GM21515 (cell line): ENCODE data around the gene NRP2.

Experiments
- ATAC-seq: cut with Tn5 transposase; IDR thresholded peaks from one replicate; pipeline ENCODE4 v1.9.1; 2021; ENCODE audit not compliant: unreplicated experiment

NRP2 gene

DNA sequence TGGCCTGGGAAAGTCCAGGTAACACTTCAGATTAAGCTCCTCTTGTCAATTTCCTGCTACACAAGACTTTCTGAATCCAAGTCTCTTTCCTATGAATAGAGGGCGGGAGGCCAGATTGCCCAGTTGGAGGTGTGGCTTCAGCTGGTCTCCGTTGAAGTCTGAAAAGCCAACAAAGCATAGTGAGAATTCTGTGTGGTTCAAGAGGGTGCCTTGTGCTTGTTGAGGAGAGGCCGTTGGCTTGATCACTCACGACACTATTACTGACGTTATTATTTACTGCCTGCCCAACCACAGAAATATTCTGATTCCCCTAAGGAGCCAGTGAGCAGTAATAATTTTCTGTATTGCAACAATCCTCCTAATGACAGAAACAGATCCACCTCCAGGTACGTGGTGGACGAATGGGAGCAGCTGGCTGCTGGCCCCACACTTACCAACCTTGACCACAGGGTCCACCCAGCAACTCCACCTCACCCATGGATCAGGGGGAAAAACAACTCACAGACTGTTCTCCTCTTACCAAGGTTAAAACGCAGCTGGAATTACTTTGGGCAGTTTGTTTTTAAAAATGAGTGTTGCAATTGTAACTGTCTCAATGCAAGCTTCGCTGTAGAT is 21.9 kb downstream of the NRP2 start:
- no peak for ATAC-seq

DNA sequence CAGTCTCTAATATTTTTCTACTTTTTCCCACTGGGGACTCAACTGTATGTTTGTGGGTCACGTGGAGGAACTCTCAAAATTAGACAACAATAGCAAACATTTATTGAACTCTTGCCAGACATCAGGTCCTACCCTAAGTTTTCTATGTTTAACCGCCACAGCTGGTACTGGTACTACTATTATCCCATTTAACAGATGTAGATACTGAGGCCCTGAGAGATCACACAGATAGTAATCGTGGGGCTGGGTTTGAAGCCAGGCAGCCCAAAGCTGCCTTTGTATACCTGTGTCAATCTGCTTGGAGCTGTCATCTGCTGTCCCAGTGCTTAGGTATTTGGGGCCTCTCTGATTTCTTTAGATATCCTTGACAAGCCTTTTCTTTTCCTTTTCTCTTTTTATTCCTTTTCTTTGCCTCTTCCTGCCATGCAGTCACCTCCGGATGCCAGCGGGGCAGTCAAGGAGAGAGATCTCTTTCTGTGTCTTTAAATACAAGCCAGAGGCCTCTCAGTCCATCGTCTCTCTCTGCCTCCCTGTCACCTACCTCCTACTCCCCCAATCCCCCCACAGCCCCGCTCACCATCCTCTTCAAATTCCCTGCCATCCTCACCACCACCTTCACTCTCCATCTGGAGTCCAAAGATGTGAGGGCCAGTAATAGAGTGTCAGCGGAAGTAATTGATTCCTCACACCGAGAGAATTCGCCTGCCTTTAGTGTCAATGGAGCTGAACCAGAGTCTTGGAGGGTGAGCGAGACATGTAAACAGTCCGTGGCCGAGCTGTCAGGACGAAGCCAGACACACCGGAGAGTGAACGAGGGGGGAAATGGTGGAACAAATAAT is 23.4 kb downstream of the NRP2 start:
- ATAC-seq: no peak

DNA sequence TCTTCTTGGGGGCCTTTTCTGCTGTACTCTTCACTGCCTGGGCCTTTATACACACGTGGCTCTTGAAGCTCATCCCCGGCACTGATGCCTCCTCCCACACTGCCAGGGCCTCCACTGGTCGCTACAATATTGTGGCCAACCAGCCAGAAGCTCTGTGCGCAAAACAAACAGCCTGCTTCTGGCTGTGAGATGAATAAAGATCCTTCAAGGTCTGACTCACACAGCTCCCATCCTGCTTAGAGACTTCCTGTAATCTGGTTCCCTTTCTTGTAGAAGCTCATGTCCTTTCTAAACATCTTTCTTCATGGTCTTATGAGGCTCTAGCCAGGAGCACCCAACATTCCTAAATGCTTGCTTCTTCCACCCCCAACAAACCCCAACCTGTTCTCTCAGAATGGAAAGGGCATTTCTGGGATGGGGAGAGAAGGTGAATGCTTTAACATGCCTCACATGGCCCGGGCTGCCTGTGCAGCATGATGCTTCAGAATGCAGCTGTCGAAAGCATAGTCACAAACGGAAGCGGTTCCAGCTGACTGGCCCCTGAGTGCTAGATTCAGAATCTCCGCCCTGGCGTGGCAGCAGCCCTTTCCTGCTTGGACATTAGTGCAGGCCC is 24.6 kb downstream of the NRP2 start:
- peak; percentile 97 for ATAC-seq

DNA sequence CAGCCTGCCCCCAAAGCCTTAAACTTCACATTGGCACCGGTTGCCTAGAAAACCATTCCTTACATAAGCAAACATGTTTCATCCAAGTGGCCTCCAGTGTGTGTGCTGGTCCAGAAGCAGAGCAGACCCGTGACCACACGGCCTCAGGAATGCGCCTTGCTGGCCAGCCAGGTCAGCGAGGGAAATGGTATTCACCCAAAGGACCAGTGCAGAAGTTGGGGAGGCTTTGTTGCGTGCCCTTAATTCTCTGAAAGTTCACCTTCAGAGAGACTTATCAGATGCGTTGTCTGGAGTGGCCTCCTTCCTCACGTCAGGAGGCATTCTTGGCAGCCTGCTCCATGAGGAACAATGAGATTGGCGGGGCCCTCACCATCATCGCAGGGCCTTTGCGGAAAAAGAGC is 25.9 kb downstream of the NRP2 start:
- no peak for ATAC-seq

DNA sequence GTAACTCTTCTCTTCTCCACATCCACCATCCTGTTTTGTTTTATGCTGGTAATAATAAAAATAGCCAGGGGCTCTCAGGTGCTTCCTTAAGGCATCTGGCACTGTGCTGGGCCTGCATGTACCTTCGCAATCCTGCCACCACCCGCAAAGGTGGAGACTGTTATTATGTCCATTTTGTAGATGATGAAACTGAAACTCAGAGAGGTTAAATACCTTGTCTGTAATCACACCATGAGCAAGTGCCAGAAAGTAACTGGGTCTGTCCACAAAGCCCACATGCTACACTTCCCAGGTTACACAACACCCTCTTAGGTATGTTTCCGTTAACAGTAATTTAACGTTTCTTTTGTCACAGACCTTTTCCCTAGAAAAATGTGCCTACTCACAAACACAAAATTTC is 27.0 kb downstream of the NRP2 start:
- no peak for ATAC-seq

DNA sequence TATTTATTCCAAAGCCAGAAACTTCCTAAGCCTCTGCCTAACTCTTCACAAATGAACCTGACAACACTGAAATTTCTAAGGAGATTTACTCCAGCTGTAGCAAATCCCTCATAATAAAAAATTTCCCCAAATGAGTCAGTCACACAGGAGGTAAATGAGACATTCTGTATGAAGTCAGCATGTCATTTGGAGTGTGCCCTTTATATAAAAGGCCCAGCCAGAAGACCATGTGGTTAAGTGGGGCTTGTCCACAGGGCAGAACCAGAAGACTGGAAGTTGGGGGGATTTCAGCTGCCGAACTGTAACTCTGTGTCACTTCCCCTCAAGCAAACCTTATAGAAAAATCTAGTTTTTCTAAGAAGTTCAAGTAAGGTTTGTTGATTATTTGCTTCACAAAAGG is 30.2 kb downstream of the NRP2 start:
- no peak for ATAC-seq

DNA sequence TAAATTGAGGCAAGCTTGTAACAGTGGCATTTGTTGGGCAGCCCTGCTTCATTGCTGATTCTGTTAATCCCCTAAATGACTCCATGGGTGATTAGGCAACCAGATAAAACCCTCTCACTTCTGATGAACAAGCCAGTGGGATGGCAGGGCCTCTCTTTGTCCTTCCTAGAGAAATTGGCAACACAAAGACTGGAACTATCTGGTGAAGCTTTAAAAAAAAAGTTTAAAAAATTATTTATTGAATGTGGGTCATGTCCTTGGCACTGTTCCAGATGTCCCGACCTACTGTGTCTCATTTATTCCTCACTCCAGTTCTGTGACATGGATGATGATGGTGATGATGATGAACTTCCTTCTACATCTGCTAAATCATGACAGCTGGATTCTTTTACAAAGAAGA is 30.8 kb downstream of the NRP2 start:
- ATAC-seq: no peak

DNA sequence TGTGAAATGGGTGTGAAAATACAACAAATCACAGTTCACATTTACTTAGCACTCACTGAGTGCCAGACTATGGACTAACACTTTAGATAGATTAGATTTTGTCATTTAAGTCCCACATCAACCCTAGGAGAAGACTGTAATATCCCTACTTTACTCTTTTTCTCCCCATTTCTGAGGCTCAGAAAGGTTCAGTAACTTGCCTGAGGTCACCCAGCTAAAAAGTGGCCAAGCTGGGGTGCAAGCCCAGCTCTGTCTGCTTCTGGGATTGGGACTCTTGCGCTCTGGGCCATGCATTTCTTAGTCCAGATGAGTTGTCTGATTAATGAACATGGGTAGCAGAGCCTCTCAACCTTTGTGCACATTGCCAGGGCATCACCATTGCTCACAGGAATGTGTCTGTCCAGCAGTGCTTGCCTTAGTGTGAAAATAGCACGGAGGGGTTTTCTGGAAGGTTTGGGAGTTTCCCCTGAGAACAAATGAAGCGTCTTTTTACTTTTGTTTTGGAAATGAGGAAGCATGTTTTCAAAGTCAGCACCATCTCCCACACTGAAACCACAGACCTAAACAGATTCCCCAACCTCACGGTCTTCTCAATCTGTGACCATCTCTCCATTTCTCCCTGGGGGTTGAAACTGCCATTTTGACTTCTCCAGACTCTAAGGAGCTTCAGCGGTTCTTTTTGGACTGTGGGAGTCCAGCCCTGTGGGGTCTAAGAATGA is 31.9 kb downstream of the NRP2 start:
- peak; percentile 72 for ATAC-seq

DNA sequence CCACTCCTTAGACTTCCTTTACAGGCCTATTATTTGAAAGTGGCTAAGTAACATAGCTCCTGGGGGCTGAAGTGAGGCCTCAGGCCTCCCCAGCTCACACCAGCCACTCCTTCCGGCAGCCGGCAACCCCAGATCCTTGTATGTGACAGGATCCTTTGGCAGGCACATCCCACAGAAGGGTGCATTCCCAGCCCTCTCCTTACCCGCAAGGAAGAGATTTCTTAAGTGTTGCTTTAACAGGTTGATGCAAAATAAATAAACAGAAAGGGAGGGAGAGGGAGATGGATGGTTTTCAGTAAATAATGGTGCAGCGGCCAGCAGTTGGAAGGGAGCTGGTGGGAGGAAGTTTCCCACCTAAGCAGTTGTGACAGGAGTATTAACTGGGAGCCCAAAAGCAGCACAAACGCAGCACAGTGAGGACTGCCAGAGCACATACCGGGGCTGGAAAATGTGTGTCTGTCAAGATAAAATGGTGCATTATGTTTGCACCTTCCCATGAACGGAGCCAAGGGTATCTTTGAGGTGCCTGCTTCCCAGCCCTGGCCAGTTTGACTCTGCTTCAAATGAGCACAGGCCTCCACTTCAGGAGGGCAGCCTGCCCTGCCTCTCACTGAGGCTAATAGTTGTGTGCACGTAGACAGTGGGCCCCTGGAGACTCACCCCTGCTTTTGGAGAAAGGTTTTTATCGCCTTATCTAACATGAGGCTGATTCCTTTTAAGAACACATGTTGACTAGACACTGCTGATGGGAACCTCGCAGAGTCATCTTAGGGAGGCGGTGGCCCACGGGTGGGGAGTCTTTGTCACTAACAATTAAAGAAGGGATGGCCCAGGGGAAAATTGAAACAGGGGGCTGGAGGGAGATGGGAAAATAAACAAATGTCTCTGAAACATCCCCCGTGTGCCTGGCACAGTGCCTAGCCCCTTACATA is 32.8 kb downstream of the NRP2 start:
- no peak for ATAC-seq

DNA sequence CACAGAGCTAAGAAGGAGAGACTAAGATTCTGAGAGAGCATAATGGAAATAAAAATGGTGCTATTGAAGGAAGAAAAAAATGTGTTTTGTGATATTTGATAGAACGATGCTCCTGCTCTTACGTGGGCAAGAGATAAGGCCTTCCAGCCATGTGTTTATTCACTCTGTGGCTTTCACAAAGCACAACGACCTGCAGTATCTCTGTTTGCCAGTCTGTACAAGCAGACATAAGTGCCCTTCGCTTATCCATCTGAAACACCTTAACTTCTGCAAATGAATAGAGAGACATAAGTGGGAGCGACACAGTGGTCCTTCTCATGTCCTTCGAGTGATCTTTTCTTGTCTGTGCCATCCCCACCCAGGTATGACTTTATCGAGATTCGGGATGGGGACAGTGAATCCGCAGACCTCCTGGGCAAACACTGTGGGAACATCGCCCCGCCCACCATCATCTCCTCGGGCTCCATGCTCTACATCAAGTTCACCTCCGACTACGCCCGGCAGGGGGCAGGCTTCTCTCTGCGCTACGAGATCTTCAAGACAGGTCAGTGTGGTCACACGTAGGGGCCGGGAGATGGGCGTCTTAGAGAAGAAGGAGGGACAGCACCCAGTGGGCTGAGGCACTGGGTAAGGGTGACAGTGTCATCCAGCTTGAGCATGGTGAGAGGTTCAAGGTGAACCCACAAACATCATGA is 33.7 kb downstream of the NRP2 start:
- ATAC-seq: no peak

DNA sequence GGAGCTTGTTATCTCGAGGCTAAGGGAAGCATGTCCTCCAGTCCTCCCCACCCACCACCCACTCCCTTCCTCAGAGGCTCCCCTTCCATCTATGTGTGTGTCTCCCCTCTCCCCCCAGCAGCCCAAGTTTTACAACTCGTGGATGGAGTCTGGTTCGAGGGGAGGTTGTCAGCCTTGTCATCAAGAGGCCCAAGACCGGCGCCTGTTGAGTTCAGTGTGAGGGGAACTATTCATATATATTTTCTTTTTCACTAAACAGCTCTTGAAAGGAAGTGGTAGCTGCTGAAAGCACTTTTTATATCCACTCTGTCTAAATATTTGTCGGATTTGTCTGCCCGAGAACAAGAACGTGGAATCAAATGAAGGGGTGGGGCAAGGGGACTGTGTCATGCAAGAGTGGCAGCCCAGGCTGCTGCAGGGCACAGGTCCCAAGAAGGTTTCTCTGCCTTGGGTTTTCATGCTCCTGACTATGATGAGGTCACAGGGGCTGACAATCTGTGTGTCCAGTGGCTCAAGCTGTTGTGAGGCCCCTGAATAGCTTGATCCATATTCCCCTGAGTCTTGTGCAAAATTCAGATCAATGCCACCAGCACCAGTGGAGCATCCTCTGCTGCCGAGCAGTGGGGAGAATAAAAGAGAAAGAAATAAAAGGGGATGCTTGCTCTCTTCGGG is 35.0 kb downstream of the NRP2 start:
- no peak for ATAC-seq

DNA sequence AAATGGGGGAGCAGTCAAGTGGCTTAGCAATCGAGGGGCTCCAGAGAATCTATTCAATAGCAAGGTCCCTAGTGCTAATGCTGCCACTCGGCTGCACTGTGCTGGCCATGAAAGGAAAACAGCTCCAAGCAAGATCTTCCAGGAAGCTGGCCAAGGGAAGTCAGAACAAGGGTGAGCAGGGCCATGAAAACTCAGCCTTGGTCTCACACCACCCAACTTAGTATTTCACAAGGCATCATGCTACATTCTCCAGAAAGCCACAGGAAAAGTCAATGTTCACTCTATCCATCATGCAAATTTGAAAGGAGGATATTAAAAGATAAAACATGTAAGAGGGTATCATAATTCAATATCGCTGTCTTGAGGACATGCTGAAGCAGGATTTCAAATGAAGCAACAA is 35.7 kb downstream of the NRP2 start:
- ATAC-seq: no peak

DNA sequence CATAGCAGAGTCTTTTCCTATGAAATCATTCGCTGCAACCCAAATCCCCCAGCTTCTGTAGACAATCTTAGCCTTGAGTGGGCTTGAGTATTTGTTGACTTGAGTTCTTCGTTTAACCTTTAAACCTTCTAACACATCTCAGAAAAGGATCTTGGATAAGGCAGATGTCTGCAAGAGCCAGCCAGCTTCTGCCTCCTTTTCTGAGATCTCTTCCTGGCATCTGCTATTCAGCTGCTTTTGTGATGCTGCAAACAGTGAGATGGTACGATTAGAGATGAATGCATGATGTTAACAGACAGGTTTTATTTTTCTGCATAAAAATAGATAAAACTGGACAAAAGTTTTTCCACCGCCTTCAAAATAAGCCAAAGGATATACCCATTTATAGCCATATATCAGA is 37.5 kb downstream of the NRP2 start:
- ATAC-seq: no peak

DNA sequence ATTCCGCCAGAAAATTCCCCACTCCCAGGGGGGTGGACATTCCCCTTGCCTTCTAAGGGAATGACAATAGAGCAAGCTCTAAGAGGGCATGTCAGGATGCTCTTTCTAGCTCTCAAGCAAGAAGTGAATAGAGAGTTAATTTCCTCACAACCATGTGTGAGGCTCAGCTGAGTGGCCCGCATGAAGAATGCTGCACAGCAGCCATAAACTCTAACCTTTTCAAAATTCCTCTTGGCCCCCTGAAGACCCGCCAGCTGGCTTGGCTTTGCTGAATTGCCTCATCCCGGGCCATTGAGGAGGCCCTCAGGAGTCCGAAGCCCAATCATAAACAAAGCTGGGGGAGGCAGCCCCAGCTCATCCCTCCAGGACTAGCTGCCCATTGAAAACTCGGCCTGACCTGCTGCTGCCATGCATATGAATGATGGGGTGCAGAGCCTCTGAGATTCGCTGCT is 38.2 kb downstream of the NRP2 start:
- ATAC-seq: no peak

DNA sequence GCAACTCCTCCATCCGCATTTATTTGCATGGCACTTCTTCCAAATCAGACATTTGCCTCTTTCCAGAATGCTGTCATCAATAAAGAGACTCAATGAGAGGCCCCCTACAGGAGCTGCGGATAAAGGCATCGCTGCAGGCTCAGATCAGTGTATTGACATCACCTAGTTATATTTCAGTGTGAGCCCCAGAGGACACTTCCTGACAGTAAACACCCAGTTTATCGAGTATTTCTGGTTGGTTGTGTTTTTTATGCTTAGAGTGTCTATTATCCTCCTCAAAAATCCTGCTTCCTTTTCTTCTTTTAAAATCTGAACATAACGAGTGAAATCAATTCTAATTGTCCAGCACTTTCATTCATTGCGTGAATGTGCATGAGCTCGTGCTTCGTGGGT is 38.8 kb downstream of the NRP2 start:
- ATAC-seq: no peak

DNA sequence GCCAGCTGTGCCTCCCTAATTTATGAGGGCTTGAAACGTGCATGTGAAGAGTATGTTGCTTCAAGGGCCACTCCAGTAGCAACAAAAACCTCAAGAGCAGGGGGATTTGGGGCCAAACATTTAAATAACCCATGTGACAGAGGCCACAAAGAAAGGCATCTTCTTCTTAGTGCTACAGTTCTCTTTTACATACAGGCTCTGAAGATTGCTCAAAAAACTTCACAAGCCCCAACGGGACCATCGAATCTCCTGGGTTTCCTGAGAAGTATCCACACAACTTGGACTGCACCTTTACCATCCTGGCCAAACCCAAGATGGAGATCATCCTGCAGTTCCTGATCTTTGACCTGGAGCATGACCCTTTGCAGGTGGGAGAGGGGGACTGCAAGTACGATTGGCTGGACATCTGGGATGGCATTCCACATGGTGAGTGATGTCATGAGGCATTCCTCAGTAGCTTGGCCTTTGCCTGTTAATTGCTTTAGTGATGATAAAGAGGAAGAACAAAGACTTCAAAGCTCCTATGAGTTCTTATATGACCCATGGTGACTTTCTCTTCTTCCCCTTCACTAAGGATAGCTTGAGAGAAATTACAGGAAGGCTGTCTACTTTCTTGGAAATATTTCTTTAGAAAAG is 40.1 kb downstream of the NRP2 start:
- ATAC-seq: no peak

DNA sequence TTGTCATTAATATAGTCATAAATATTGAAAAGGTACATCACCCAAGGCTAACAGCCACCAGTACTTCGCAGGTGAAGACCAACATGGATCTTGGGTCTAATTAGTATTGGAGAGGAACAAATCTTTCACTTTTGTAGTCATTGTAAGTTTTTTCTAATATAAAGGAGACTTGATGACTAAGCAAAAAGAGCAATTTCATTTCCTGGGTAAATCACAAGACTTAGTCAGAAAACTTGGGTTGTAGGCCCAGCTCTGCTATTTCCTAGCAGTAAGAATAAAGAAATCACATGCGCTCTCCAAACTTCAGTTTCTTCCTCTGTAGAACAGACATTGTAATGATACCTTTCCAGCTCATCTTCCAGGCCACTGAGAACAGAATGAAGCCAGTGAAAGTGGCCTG is 40.9 kb downstream of the NRP2 start:
- ATAC-seq: no peak

DNA sequence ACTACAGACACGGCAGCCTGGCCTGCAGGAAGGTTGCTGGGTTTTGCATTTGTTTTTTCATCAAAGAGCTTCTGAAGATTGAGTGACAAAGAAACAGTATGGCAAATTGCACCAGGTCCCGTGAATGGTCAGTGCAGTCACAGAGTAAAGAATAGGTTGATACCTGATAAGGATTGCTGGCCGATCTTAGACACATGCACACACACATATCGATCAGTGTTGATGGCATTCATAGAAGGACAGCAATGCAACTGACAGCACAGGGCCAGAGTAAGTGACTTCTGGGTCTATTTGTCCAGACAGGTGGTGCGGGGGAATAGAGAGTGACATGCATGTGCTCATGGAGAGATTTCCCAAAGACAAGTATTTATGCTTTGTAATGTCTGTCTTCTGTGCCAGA is 42.8 kb downstream of the NRP2 start:
- ATAC-seq: no peak

DNA sequence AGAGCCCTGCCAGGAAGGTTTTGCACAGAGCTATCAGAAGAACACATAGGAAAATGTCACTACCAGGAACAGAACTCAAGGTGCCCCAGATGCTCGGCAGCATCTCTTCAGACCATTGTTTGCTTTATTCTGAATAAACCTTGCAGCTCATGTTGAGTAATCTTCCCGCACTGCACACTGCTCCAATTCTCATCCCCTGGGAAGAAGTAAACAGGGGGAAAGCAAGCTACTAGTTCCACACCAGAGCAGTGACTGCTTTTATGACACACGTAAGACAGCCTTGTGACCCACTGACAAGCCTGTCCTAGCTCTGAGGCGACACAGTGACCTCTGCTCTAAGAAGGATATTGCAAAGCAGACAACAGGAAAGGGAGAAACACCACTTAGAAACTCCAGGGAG is 44.2 kb downstream of the NRP2 start:
- no peak for ATAC-seq
